Prostate gland (tissue), 2 donors: Measurements from ENCODE around the gene CNTNAP2. TPM values are rescaled to one million over a fixed set of nuclear protein-coding genes. Genes with fewer than 3 reads are reported as not detected.

ENCODE experiments used
- DNase-seq: peaks from one replicate; pipeline ENCODE4 v3.0.0-alpha.2; 2019; ENCODE audit warnings: low spot score
- H3K27ac ChIP-seq, 2 donors: fragments of 200-600 bp; sonication (generic); 2 replicates each; pipeline ENCODE4 v1.5.1; 2017 to 2019
- H3K27me3 ChIP-seq: fragments of 200-600 bp; sonication (generic); replicated peaks from 2 replicates; pipeline ENCODE4 v1.5.1; 2019; ENCODE audit not compliant: insufficient read depth
- H3K36me3 ChIP-seq, 2 donors: fragments of 200-600 bp; sonication (generic); 1 replicate in 1 of 2; 2 replicates in 1 of 2; pipeline versions ENCODE4 v1.5.1 to v1.8.1; 2017 to 2019
- H3K4me1 ChIP-seq: fragments of 200-600 bp; sonication (generic); replicated peaks from 2 replicates; pipeline ENCODE4 v1.5.1; 2019
- H3K4me3 ChIP-seq, 2 donors: fragments of 200-600 bp; sonication (generic); 2 replicates each; pipeline ENCODE4 v1.5.1; 2017 to 2019
- H3K9me3 ChIP-seq: fragments of 200-600 bp; sonication (generic); 2 replicates; pipeline ENCODE4 v1.5.1; 2017
- POLR2A ChIP-seq: fragments of 450-650 bp; IDR thresholded peaks from one replicate; pipeline ENCODE4 v1.6.1; 2016; ENCODE audit warnings: antibody characterized with exemption, mild to moderate bottlenecking
- POLR2AphosphoS5 ChIP-seq: sonication (generic); formaldehyde crosslinking; IDR thresholded peaks from one replicate; pipeline ENCODE4 v1.6.1; 2017; ENCODE audit warnings: antibody characterized with exemption
- WGBS: methylation state at CpG from one replicate; pipeline ENCODE4 v1.1.5; 2018; 5-methylcytosine and 5-hydroxymethylcytosine counted together
- intact Hi-C: fragments of 100-400 bp; cut with DNase I; formaldehyde crosslinking; loops from one replicate; pipeline ENCODE4 v1.14.2; 2022
- total RNA-seq, 2 donors: library from RNA; depleted of rRNA; stranded (reverse); fragments of >200 nt; gene quantifications; one replicate each; pipeline ENCODE4 v1.1.0, GENCODE V29; 2016
- TF ChIP-seq, protein P1 (sequence below), 4 experiments: fragments of 200-600 bp in 2 of 4; fragments of 450-650 bp in 2 of 4; sonication (generic) in 2 of 4; IDR thresholded peaks; 1 replicate in 3 of 4; 2 replicates in 1 of 4; pipeline ENCODE4 v1.5.1; 2016 to 2019; ENCODE audit warnings: antibody characterized with exemption in 4 of 4, mild to moderate bottlenecking in 2 of 4, moderate library complexity in 2 of 4

CNTNAP2 gene
- total RNA-seq, 2 donors from 2014 or later = 10.6 to 43.7 TPM

DNA sequence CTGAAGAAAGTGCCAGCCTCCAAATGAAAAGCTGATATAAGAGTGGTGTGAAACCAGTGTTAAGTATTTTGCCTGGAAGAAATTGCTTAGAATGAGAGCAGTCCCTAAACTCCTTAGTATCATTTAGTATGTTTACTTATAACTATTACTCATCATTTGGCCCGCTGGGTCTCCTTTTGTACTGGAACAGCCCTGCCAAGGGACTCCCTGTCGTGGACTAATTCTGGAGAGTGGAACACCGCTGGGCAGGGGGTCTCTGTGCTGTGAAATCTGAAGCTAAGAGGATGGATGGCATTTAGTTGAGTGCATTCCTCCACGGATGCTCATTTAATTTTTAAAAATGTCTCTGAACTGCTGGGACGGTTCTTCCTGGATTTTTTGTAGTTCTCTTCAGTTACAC lies 1584.1 kb downstream of the CNTNAP2 start:
- TF ChIP-seq, protein P1, sequence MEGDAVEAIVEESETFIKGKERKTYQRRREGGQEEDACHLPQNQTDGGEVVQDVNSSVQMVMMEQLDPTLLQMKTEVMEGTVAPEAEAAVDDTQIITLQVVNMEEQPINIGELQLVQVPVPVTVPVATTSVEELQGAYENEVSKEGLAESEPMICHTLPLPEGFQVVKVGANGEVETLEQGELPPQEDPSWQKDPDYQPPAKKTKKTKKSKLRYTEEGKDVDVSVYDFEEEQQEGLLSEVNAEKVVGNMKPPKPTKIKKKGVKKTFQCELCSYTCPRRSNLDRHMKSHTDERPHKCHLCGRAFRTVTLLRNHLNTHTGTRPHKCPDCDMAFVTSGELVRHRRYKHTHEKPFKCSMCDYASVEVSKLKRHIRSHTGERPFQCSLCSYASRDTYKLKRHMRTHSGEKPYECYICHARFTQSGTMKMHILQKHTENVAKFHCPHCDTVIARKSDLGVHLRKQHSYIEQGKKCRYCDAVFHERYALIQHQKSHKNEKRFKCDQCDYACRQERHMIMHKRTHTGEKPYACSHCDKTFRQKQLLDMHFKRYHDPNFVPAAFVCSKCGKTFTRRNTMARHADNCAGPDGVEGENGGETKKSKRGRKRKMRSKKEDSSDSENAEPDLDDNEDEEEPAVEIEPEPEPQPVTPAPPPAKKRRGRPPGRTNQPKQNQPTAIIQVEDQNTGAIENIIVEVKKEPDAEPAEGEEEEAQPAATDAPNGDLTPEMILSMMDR (IDR thresholded peaks at IDR 0.05) = no peak
- TF ChIP-seq POLR2AphosphoS5 = no peak
- no peak for TF ChIP-seq POLR2A
- 56% methylated on average over 5 of the region's 5 CpGs for WGBS
- intact Hi-C loops = no loop called here
- no peak overlapping the region for H3K27ac ChIP-seq
- no peak for DNase-seq
- H3K36me3 ChIP-seq = no peaks in the 10 kb centered on the region
- no peaks in the 10 kb centered on the region for H3K9me3 ChIP-seq
- no peaks in the 10 kb centered on the region for H3K27me3 ChIP-seq
- no peaks in the 10 kb centered on the region for H3K4me1 ChIP-seq
- no peak overlapping the region for H3K4me3 ChIP-seq

DNA sequence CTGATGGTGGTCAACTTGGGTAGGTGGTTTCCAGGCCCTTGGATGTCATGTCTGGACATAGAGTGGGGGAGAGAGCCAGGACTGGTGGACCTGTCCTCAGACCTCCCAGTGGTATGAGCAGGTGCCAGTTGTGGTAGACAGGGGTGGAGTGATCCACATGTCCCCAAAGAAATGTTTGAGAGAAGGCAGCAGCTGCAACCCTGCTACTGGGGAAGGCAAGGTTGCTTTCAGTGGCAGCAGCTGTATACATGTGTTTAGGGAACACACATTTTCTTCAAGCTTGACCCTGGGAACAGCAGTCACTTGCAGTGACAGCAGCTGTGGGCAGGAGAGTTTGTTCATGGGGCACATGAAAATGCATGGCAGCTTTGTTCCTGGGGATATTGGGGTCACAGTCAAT lies 1591.3 kb downstream of the CNTNAP2 start:
- Histone ChIP-seq H3K27ac (no peak overlapping the region), H3K4me3 (no peak overlapping the region), H3K4me1 (no peaks in the 10 kb centered on the region), H3K36me3 (no peaks in the 10 kb centered on the region), H3K27me3 (no peaks in the 10 kb centered on the region), H3K9me3 (no peaks in the 10 kb centered on the region)
- intact Hi-C loops = no loop called here
- DNase-seq = no peak
- no peak for TF ChIP-seq POLR2AphosphoS5
- TF ChIP-seq POLR2A = no peak
- TF ChIP-seq, protein P1 (IDR thresholded peaks at IDR 0.05) = no peak

DNA sequence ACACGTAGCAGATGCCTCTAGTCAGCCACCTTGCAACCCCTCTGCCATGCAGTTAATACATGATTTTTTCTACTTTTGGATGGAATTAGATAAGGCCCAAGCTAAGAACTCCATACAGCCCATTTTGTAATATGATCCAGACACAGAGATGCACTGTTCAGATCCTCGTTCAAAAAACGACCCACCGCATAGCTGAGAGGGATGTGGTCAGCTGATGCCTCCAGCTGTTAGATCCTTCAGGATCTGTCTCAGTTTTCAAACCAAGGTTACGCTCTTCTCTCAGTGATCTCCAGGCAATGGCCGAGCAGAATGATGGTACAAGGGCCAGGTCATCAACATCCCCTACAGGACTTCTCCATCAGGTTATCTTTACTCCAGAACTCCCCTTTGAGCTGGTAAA lies 1592.3 kb downstream of the CNTNAP2 start:
- Histone ChIP-seq H3K4me3 (no peak overlapping the region), H3K4me1 (no peaks in the 10 kb centered on the region), H3K36me3 (no peaks in the 10 kb centered on the region), H3K9me3 (no peaks in the 10 kb centered on the region), H3K27me3 (no peaks in the 10 kb centered on the region), H3K27ac (no peak overlapping the region)
- no peak for TF ChIP-seq POLR2A
- TF ChIP-seq, protein P1 (IDR thresholded peaks at IDR 0.05) = no peak
- no peak for TF ChIP-seq POLR2AphosphoS5
- DNase-seq = no peak
- WGBS = 92% methylated on average over 6 of the region's 6 CpGs
- intact Hi-C loops = no loop called here

DNA sequence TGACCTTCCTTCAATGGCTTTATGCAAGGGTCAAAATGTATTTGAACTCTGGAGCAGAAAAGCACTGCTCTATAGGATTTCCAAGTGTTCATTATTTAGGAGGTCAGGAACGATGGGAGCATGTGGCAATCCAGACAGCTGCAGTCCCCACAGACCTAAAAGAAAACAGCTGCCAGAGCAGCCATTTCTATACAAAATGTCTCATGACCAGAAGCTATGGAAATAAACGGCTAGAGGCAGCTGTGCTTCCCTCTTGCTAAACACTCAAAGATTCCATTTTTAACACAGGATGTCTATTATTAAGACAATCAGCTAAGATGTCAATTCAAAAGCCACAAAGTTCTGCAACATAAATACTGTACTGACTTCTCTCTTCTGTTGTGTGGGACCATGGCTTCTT lies 1594.8 kb downstream of the CNTNAP2 start:
- no peaks in the 10 kb centered on the region for H3K9me3 ChIP-seq
- no peak for TF ChIP-seq POLR2AphosphoS5
- TF ChIP-seq, protein P1 (IDR thresholded peaks at IDR 0.05) = no peak
- no peak for TF ChIP-seq POLR2A
- intact Hi-C loops = no loop called here

DNA sequence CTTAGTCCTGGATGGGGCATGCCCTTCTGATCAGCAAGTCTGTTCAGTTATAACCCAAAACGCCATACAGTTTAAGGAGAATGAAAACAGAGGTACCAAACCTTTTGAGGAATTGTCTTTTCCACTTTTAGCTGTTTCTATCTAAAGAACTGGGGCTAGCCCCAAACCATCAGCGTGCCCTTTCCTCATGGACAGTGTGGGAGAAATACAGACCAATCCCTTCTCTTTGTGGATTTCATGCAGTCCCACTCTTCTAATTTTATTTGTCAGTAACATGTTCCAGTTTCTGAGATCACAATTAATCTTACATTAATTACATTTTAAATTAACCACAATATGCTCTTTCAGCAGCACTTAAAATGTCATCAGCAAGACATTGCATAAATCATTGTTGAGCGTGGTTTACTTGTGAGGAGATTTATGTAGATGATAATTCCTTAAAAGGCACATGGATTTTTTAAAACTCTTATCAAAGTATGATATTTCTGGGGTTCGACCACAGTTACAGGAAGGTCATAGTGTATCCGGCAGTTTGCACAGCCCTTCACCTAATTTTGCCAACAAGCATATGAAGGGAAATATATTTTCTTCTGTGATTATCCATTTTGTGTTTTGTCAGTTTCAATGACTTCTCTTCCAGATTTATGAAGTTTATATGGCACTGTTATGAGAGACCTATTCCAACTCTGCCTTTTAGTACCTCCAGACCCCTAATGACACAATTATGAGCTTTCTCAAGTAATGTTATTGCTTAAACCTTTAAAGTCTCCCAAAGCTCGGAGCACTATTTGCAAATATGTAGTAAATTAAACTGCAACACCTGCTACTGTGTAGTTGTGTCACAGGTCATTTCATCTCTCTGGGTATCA lies 1605.6 kb downstream of the CNTNAP2 start:
- H3K36me3 ChIP-seq = no peaks in the 10 kb centered on the region

More for the DNA sequence above, 1594.8 kb downstream of the CNTNAP2 start:
- H3K27me3 ChIP-seq = no peaks in the 10 kb centered on the region
- DNase-seq = no peak
- H3K4me3 ChIP-seq = no peak overlapping the region
- no peaks in the 10 kb centered on the region for H3K36me3 ChIP-seq
- no peak overlapping the region for H3K27ac ChIP-seq
- 54% methylated on average over 2 of the region's 2 CpGs for WGBS
- H3K4me1 ChIP-seq = no peaks in the 10 kb centered on the region

More for the DNA sequence above, 1605.6 kb downstream of the CNTNAP2 start:
- Histone ChIP-seq H3K27ac (no peak overlapping the region), H3K4me1 (no peaks in the 10 kb centered on the region), H3K27me3 (no peaks in the 10 kb centered on the region), H3K9me3 (no peaks in the 10 kb centered on the region), H3K4me3 (no peak overlapping the region)
- DNase-seq = no peak
- intact Hi-C loops = no loop called here
- TF ChIP-seq, protein P1 (IDR thresholded peaks at IDR 0.05) = no peak
- 27% methylated on average over 6 of the region's 6 CpGs for WGBS
